Measurements from ENCODE around the gene POU6F1.

DNA sequence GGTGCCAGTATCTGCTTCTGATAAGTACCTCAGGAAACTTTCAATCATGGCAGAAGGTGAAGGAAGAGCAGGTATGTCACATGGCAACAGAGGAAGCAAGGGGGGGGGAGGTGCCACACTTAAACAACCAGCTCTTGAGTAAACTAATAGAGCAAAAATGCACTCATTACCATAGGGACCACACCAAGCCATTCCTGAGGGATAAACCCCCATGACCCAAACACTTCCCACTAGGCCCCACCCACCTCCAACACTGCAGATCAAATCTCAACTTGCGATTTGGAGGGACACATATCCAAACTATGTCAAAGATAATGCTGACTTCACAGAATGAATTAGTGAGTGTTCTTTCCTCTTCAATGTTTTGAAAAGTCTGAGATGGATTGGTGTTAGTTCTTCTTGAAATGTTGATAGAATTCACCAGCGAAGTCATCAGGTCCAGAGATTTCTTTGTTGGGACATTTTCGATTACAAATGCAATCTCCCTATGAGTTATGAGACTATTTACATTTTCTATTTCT lies 61.6 kb downstream of the POU6F1 start:
- TF ChIP-seq, protein P1, sequence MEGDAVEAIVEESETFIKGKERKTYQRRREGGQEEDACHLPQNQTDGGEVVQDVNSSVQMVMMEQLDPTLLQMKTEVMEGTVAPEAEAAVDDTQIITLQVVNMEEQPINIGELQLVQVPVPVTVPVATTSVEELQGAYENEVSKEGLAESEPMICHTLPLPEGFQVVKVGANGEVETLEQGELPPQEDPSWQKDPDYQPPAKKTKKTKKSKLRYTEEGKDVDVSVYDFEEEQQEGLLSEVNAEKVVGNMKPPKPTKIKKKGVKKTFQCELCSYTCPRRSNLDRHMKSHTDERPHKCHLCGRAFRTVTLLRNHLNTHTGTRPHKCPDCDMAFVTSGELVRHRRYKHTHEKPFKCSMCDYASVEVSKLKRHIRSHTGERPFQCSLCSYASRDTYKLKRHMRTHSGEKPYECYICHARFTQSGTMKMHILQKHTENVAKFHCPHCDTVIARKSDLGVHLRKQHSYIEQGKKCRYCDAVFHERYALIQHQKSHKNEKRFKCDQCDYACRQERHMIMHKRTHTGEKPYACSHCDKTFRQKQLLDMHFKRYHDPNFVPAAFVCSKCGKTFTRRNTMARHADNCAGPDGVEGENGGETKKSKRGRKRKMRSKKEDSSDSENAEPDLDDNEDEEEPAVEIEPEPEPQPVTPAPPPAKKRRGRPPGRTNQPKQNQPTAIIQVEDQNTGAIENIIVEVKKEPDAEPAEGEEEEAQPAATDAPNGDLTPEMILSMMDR (IDR thresholded peaks at IDR 0.05; ENCODE audit: control extremely low read depth in 1 of 3, insufficient read depth in 1 of 3, low read depth in 1 of 3, low read length in 3 of 3) = no peak
- no peak for TF ChIP-seq TAF1 (IDR thresholded peaks at IDR 0.05; ENCODE audit: low read depth, low read length)
- TF ChIP-seq ZNF274 (IDR thresholded peaks at IDR 0.05; ENCODE audit: borderline replicate concordance, extremely low read depth, low read length) = no peak
- TF ChIP-seq, protein P2, sequence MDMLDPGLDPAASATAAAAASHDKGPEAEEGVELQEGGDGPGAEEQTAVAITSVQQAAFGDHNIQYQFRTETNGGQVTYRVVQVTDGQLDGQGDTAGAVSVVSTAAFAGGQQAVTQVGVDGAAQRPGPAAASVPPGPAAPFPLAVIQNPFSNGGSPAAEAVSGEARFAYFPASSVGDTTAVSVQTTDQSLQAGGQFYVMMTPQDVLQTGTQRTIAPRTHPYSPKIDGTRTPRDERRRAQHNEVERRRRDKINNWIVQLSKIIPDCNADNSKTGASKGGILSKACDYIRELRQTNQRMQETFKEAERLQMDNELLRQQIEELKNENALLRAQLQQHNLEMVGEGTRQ (IDR thresholded peaks at IDR 0.05; ENCODE audit: low read length) = no peak
- no peak for TF ChIP-seq CEBPB (IDR thresholded peaks at IDR 0.05; ENCODE audit: low read depth, low read length)
- TF ChIP-seq CHD2 (IDR thresholded peaks at IDR 0.05; ENCODE audit: low read length) = no peak
- no peak for TF ChIP-seq CREB1 (IDR thresholded peaks at IDR 0.05)
- TF ChIP-seq, protein P3, sequence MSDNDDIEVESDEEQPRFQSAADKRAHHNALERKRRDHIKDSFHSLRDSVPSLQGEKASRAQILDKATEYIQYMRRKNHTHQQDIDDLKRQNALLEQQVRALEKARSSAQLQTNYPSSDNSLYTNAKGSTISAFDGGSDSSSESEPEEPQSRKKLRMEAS (IDR thresholded peaks at IDR 0.05) = no peak

All from H1 (cell line).